Measurements from ENCODE around the gene GALNT1.
A peak's percentile ranks its signal among the peaks of the same experiment; 100 is the strongest.

The GALNT1 gene

GRCh38 chr18:35620765-35621164 is 39.2 kb downstream of the GALNT1 start:
- Mint-ChIP-seq H3K4me3 (no peak overlapping the region), H3K4me1 (peaks cover 35% of the 10 kb centered on the region), H3K27ac (peak overlapping the region in 1 of 2 donors; percentile 10), H3K9me3 (peaks cover 0 to 9% of the 10 kb centered on the region in 2 donors), H3K27me3 (no peaks in the 10 kb centered on the region)
- no peak for DNase-seq
- no peak for ATAC-seq

GRCh38 chr18:35623255-35623654 is 41.7 kb downstream of the GALNT1 start:
- Mint-ChIP-seq H3K4me1 (peaks cover 35% of the 10 kb centered on the region), H3K27me3 (no peaks in the 10 kb centered on the region), H3K27ac (peak overlapping the region; percentile 22 to 55), H3K4me3 (peak overlapping the region; percentile 47 to 81), H3K9me3 (peaks cover 7 to 25% of the 10 kb centered on the region in 2 donors)
- DNase-seq (no peak), ATAC-seq (no peak)

GRCh38 chr18:35624146-35624545 is 42.6 kb downstream of the GALNT1 start:
- H3K9me3 Mint-ChIP-seq, result peaks cover 7 to 34% of the 10 kb centered on the region in 2 donors
- peak overlapping the region; percentile 72 to 77 for H3K27ac Mint-ChIP-seq
- H3K4me3 Mint-ChIP-seq, result peak overlapping the region; percentile 47 to 81
- DNase-seq (no peak), ATAC-seq (peak; percentile 92)
- peaks cover 35% of the 10 kb centered on the region for H3K4me1 Mint-ChIP-seq
- H3K27me3 Mint-ChIP-seq, result no peaks in the 10 kb centered on the region

GRCh38 chr18:35625232-35625631 is 43.7 kb downstream of the GALNT1 start:
- DNase-seq (no peak), ATAC-seq (no peak)
- peaks cover 10 to 44% of the 10 kb centered on the region in 2 donors for H3K9me3 Mint-ChIP-seq
- H3K27me3 Mint-ChIP-seq, result no peaks in the 10 kb centered on the region
- H3K4me3 Mint-ChIP-seq, result no peak overlapping the region
- H3K4me1 Mint-ChIP-seq, result peaks cover 38% of the 10 kb centered on the region
- no peak overlapping the region for H3K27ac Mint-ChIP-seq

GRCh38 chr18:35633761-35634160 is 52.2 kb downstream of the GALNT1 start:
- DNase-seq (no peak), ATAC-seq (no peak)
- Mint-ChIP-seq H3K4me3 (no peak overlapping the region), H3K27ac (no peak overlapping the region), H3K4me1 (peaks cover 6% of the 10 kb centered on the region), H3K27me3 (no peaks in the 10 kb centered on the region), H3K9me3 (peaks cover 14 to 28% of the 10 kb centered on the region in 2 donors)

- no peak overlapping the region for H3K4me3 Mint-ChIP-seq
- no peak overlapping the region for H3K27ac Mint-ChIP-seq
- peaks cover 14 to 23% of the 10 kb centered on the region in 2 donors for H3K9me3 Mint-ChIP-seq
- no peak for DNase-seq
- no peak for ATAC-seq
- no peaks in the 10 kb centered on the region for H3K27me3 Mint-ChIP-seq
- peaks cover 6% of the 10 kb centered on the region for H3K4me1 Mint-ChIP-seq
These were observed 52.8 kb downstream of the GALNT1 start for GRCh38 chr18:35634323-35634722.

- DNase-seq (no peak), ATAC-seq (no peak)
- Mint-ChIP-seq H3K4me1 (peaks cover 3% of the 10 kb centered on the region), H3K4me3 (no peak overlapping the region), H3K27ac (no peak overlapping the region), H3K9me3 (peaks cover 11 to 14% of the 10 kb centered on the region in 2 donors), H3K27me3 (no peaks in the 10 kb centered on the region)
These were observed 53.6 kb downstream of the GALNT1 start for GRCh38 chr18:35635170-35635569.

- ATAC-seq, result no peak
- DNase-seq, result no peak
- no peak overlapping the region for H3K27ac Mint-ChIP-seq
- no peak overlapping the region for H3K4me3 Mint-ChIP-seq
- H3K27me3 Mint-ChIP-seq, result no peaks in the 10 kb centered on the region
- no peaks in the 10 kb centered on the region for H3K4me1 Mint-ChIP-seq
- H3K9me3 Mint-ChIP-seq, result peaks cover 9 to 11% of the 10 kb centered on the region in 2 donors
These were observed 55.7 kb downstream of the GALNT1 start for GRCh38 chr18:35637227-35637626.

GRCh38 chr18:35639296-35639695 is 57.8 kb downstream of the GALNT1 start:
- Mint-ChIP-seq H3K4me1 (no peaks in the 10 kb centered on the region), H3K27me3 (no peaks in the 10 kb centered on the region), H3K4me3 (no peak overlapping the region), H3K9me3 (peaks cover 9 to 11% of the 10 kb centered on the region in 2 donors), H3K27ac (no peak overlapping the region)
- no peak for DNase-seq
- no peak for ATAC-seq

GRCh38 chr18:35641467-35641866 is 59.9 kb downstream of the GALNT1 start:
- Mint-ChIP-seq H3K9me3 (peaks cover 9 to 11% of the 10 kb centered on the region in 2 donors), H3K4me3 (no peak overlapping the region), H3K27ac (no peak overlapping the region), H3K4me1 (no peaks in the 10 kb centered on the region), H3K27me3 (no peaks in the 10 kb centered on the region)
- no peak for ATAC-seq
- no peak for DNase-seq

GRCh38 chr18:35641916-35642315 is 60.4 kb downstream of the GALNT1 start:
- DNase-seq, result no peak
- H3K9me3 Mint-ChIP-seq, result peaks cover 5 to 12% of the 10 kb centered on the region in 2 donors
- H3K4me1 Mint-ChIP-seq, result no peaks in the 10 kb centered on the region
- H3K4me3 Mint-ChIP-seq, result no peak overlapping the region
- ATAC-seq, result no peak
- no peaks in the 10 kb centered on the region for H3K27me3 Mint-ChIP-seq
- H3K27ac Mint-ChIP-seq, result peak overlapping the region in 1 of 2 donors; percentile 4

GRCh38 chr18:35642802-35643201 is 61.3 kb downstream of the GALNT1 start:
- H3K4me1 Mint-ChIP-seq, result no peaks in the 10 kb centered on the region
- no peaks in the 10 kb centered on the region for H3K27me3 Mint-ChIP-seq
- ATAC-seq (no peak), DNase-seq (no peak)
- H3K9me3 Mint-ChIP-seq, result peaks cover 4 to 13% of the 10 kb centered on the region in 2 donors
- H3K27ac Mint-ChIP-seq, result no peak overlapping the region
- no peak overlapping the region for H3K4me3 Mint-ChIP-seq

GRCh38 chr18:35646449-35646848 is 64.9 kb downstream of the GALNT1 start:
- ATAC-seq (peak; percentile 58), DNase-seq (no peak)
- Mint-ChIP-seq H3K9me3 (peaks cover 5 to 9% of the 10 kb centered on the region in 2 donors), H3K4me3 (no peak overlapping the region), H3K27me3 (no peaks in the 10 kb centered on the region), H3K4me1 (no peaks in the 10 kb centered on the region), H3K27ac (no peak overlapping the region)

- Mint-ChIP-seq H3K9me3 (no peaks in the 10 kb centered on the region), H3K4me1 (peaks cover 8% of the 10 kb centered on the region), H3K27me3 (no peaks in the 10 kb centered on the region), H3K27ac (no peak overlapping the region), H3K4me3 (no peak overlapping the region)
- DNase-seq (no peak), ATAC-seq (no peak)
These were observed 72.0 kb downstream of the GALNT1 start for GRCh38 chr18:35653392-35654135.

- Mint-ChIP-seq H3K27ac (no peak overlapping the region), H3K27me3 (no peaks in the 10 kb centered on the region), H3K4me3 (no peak overlapping the region), H3K9me3 (no peaks in the 10 kb centered on the region), H3K4me1 (no peaks in the 10 kb centered on the region)
- DNase-seq, result no peak
- no peak for ATAC-seq
These were observed 76.6 kb downstream of the GALNT1 start for GRCh38 chr18:35658112-35658511.

- ATAC-seq (no peak), DNase-seq (no peak)
- Mint-ChIP-seq H3K4me1 (no peaks in the 10 kb centered on the region), H3K27ac (no peak overlapping the region), H3K27me3 (no peaks in the 10 kb centered on the region), H3K4me3 (no peak overlapping the region), H3K9me3 (peaks cover 0 to 6% of the 10 kb centered on the region in 2 donors)
These were observed 80.1 kb downstream of the GALNT1 start for GRCh38 chr18:35661483-35662146.

All from stimulated activated naive CD8-positive, alpha-beta T cell treated with anti-CD3 and anti-CD28 coated beads, Interleukin-15, amount 100 ng/mL, for 72 hours (primary cell).